ENCODE results near the gene LORICRIN.
A peak's percentile ranks its signal among the peaks of the same experiment; 100 is the strongest.

LORICRIN gene

GRCh38 chr1:153261281-153262069 is 2.0 kb downstream of the LORICRIN start:
- no peak overlapping the region for H3K27ac ChIP-seq (ENCODE audit: low read depth, low read length)
- H3K14ac ChIP-seq (ENCODE audit: low read length) = no peak overlapping the region
- no peak overlapping the region for H4K12ac ChIP-seq (ENCODE audit: low read depth, low read length)
- no peak overlapping the region for H4K91ac ChIP-seq (ENCODE audit: low read depth, low read length)
- no peak overlapping the region for H3K18ac ChIP-seq (ENCODE audit: low read length)
- peaks cover 0 to 5% of the 10 kb centered on the region in 2 experiments for H3K4me1 ChIP-seq (ENCODE audit: control insufficient read depth in 1 of 2, insufficient read depth in 2 of 2, low read length in 2 of 2)
- H3K4me2 ChIP-seq (ENCODE audit: low read length) = peak overlapping the region; percentile 57
- H4K8ac ChIP-seq (ENCODE audit: low read depth, low read length) = no peak overlapping the region
- no peak overlapping the region for H2BK120ac ChIP-seq (ENCODE audit: insufficient read depth, low read length, poor library complexity)
- peaks cover 2% of the 10 kb centered on the region for H3K79me1 ChIP-seq (ENCODE audit: low read length)
- WGBS (ENCODE audit: extremely low coverage, insufficient coverage, insufficient read length) = no CpG with 5 or more reads among the region's 80 CpGs
- no peak overlapping the region for H3K23ac ChIP-seq (ENCODE audit: low read length)
- H3K27me3 ChIP-seq (ENCODE audit: insufficient read depth, low read length) = peaks cover 35% of the 10 kb centered on the region
- peak overlapping the region; percentile 85 for H2AFZ ChIP-seq (ENCODE audit: insufficient read depth, low read length, poor library complexity)
- no peak overlapping the region for H2BK12ac ChIP-seq (ENCODE audit: low read length)
- H3K9ac ChIP-seq (ENCODE audit: low read length) = no peak overlapping the region
- H3K4me3 ChIP-seq (ENCODE audit: low read depth, low read length) = peak overlapping the region; percentile 67
- no peak overlapping the region for H3K4ac ChIP-seq (ENCODE audit: low read depth, low read length)
- no peaks in the 10 kb centered on the region for H3K79me2 ChIP-seq (ENCODE audit: control insufficient read depth, insufficient read depth, low read length, poor library complexity)
- no peaks in the 10 kb centered on the region for H3K9me3 ChIP-seq (ENCODE audit: insufficient read depth, low read depth, low read length)
- H3K36me3 ChIP-seq (ENCODE audit: control insufficient read depth in 1 of 2, insufficient read depth in 2 of 2, low read length in 2 of 2) = no peaks in the 10 kb centered on the region
- DNase-seq = peak in 1 of 2 donors; percentile 17
- no peak overlapping the region for H2BK5ac ChIP-seq (ENCODE audit: low read depth, low read length, poor library complexity)
- H2AK5ac ChIP-seq (ENCODE audit: low read length) = no peak overlapping the region

- Histone ChIP-seq H3K27ac (ENCODE audit: low read depth, low read length) (no peak overlapping the region), H3K9ac (ENCODE audit: low read length) (no peak overlapping the region), H3K14ac (ENCODE audit: low read length) (no peak overlapping the region), H3K18ac (ENCODE audit: low read length) (no peak overlapping the region), H4K8ac (ENCODE audit: low read depth, low read length) (no peak overlapping the region), H2AK5ac (ENCODE audit: low read length) (no peak overlapping the region), H3K23ac (ENCODE audit: low read length) (no peak overlapping the region), H3K27me3 (ENCODE audit: insufficient read depth, low read length) (peaks cover 35% of the 10 kb centered on the region), H3K9me3 (ENCODE audit: insufficient read depth, low read depth, low read length) (no peaks in the 10 kb centered on the region), H3K4me3 (ENCODE audit: low read depth, low read length) (no peak overlapping the region), H3K4ac (ENCODE audit: low read depth, low read length) (no peak overlapping the region), H2BK5ac (ENCODE audit: low read depth, low read length, poor library complexity) (no peak overlapping the region), H2AFZ (ENCODE audit: insufficient read depth, low read length, poor library complexity) (no peak overlapping the region), H3K36me3 (ENCODE audit: control insufficient read depth in 1 of 2, insufficient read depth in 2 of 2, low read length in 2 of 2) (no peaks in the 10 kb centered on the region), H2BK12ac (ENCODE audit: low read length) (no peak overlapping the region), H3K79me1 (ENCODE audit: low read length) (peaks cover 2% of the 10 kb centered on the region), H3K4me2 (ENCODE audit: low read length) (peak overlapping the region; percentile 57), H2BK120ac (ENCODE audit: insufficient read depth, low read length, poor library complexity) (no peak overlapping the region), H4K12ac (ENCODE audit: low read depth, low read length) (no peak overlapping the region), H3K79me2 (ENCODE audit: control insufficient read depth, insufficient read depth, low read length, poor library complexity) (no peaks in the 10 kb centered on the region), H4K91ac (ENCODE audit: low read depth, low read length) (no peak overlapping the region), H3K4me1 (ENCODE audit: control insufficient read depth in 1 of 2, insufficient read depth in 2 of 2, low read length in 2 of 2) (peaks cover 0 to 5% of the 10 kb centered on the region in 2 experiments)
- WGBS (ENCODE audit: extremely low coverage, insufficient coverage, insufficient read length) = no CpG with 5 or more reads among the region's 6 CpGs
- DNase-seq = no peak
These were observed 2.5 kb downstream of the LORICRIN start for GRCh38 chr1:153262070-153262366.

- no peaks in the 10 kb centered on the region for H3K9me3 ChIP-seq (ENCODE audit: insufficient read depth, low read depth, low read length)
- no CpG with 5 or more reads among the region's 10 CpGs for WGBS (ENCODE audit: extremely low coverage, insufficient coverage, insufficient read length)
- H3K23ac ChIP-seq (ENCODE audit: low read length) = no peak overlapping the region
These were observed 3.1 kb downstream of the LORICRIN start for GRCh38 chr1:153262462-153263157.

GRCh38 chr1:153265457-153265856 is 6.0 kb downstream of the LORICRIN start:
- Histone ChIP-seq H3K4me1 (ENCODE audit: control insufficient read depth in 1 of 2, insufficient read depth in 2 of 2, low read length in 2 of 2) (peaks cover 0 to 5% of the 10 kb centered on the region in 2 experiments), H2AK5ac (ENCODE audit: low read length) (no peak overlapping the region), H3K4me3 (ENCODE audit: low read depth, low read length) (no peak overlapping the region), H3K79me1 (ENCODE audit: low read length) (peaks cover 2% of the 10 kb centered on the region), H2BK12ac (ENCODE audit: low read length) (no peak overlapping the region), H2AFZ (ENCODE audit: insufficient read depth, low read length, poor library complexity) (no peak overlapping the region), H4K12ac (ENCODE audit: low read depth, low read length) (no peak overlapping the region), H3K23ac (ENCODE audit: low read length) (no peak overlapping the region), H4K8ac (ENCODE audit: low read depth, low read length) (no peak overlapping the region), H3K36me3 (ENCODE audit: control insufficient read depth in 1 of 2, insufficient read depth in 2 of 2, low read length in 2 of 2) (no peaks in the 10 kb centered on the region), H4K91ac (ENCODE audit: low read depth, low read length) (no peak overlapping the region), H2BK120ac (ENCODE audit: insufficient read depth, low read length, poor library complexity) (no peak overlapping the region), H3K79me2 (ENCODE audit: control insufficient read depth, insufficient read depth, low read length, poor library complexity) (no peaks in the 10 kb centered on the region), H2BK5ac (ENCODE audit: low read depth, low read length, poor library complexity) (no peak overlapping the region), H3K14ac (ENCODE audit: low read length) (no peak overlapping the region), H3K18ac (ENCODE audit: low read length) (no peak overlapping the region), H3K4ac (ENCODE audit: low read depth, low read length) (no peak overlapping the region), H3K9ac (ENCODE audit: low read length) (no peak overlapping the region), H3K27me3 (ENCODE audit: insufficient read depth, low read length) (peaks cover 28% of the 10 kb centered on the region), H3K9me3 (ENCODE audit: insufficient read depth, low read depth, low read length) (no peaks in the 10 kb centered on the region), H3K27ac (ENCODE audit: low read depth, low read length) (no peak overlapping the region), H3K4me2 (ENCODE audit: low read length) (no peak overlapping the region)
- DNase-seq = no peak
- WGBS (ENCODE audit: extremely low coverage, insufficient coverage, insufficient read length) = no CpG with 5 or more reads among the region's 1 CpG

More at GRCh38 chr1:153262462-153263157, 3.1 kb downstream of the LORICRIN start:
- Histone ChIP-seq H3K4me1 (ENCODE audit: control insufficient read depth in 1 of 2, insufficient read depth in 2 of 2, low read length in 2 of 2) (peaks cover 0 to 5% of the 10 kb centered on the region in 2 experiments), H3K27ac (ENCODE audit: low read depth, low read length) (no peak overlapping the region), H3K9ac (ENCODE audit: low read length) (no peak overlapping the region), H3K4ac (ENCODE audit: low read depth, low read length) (no peak overlapping the region), H3K14ac (ENCODE audit: low read length) (no peak overlapping the region), H2BK120ac (ENCODE audit: insufficient read depth, low read length, poor library complexity) (no peak overlapping the region), H3K36me3 (ENCODE audit: control insufficient read depth in 1 of 2, insufficient read depth in 2 of 2, low read length in 2 of 2) (no peaks in the 10 kb centered on the region), H4K91ac (ENCODE audit: low read depth, low read length) (no peak overlapping the region), H3K79me2 (ENCODE audit: control insufficient read depth, insufficient read depth, low read length, poor library complexity) (no peaks in the 10 kb centered on the region), H2AFZ (ENCODE audit: insufficient read depth, low read length, poor library complexity) (no peak overlapping the region), H2BK12ac (ENCODE audit: low read length) (no peak overlapping the region), H2BK5ac (ENCODE audit: low read depth, low read length, poor library complexity) (no peak overlapping the region), H3K4me2 (ENCODE audit: low read length) (no peak overlapping the region), H4K8ac (ENCODE audit: low read depth, low read length) (no peak overlapping the region), H2AK5ac (ENCODE audit: low read length) (no peak overlapping the region), H3K18ac (ENCODE audit: low read length) (no peak overlapping the region), H4K12ac (ENCODE audit: low read depth, low read length) (no peak overlapping the region), H3K4me3 (ENCODE audit: low read depth, low read length) (no peak overlapping the region), H3K79me1 (ENCODE audit: low read length) (peaks cover 2% of the 10 kb centered on the region), H3K27me3 (ENCODE audit: insufficient read depth, low read length) (peaks cover 35% of the 10 kb centered on the region)
- DNase-seq = no peak
